Activated CD4-positive, alpha-beta T cell treated with anti-CD3 and anti-CD28 coated beads, Interleukin-2, amount 50 U/mL, for 1 hour (primary cell): ENCODE measurements around the gene STRA6.

Source experiments
- DNase-seq: peaks from one replicate; pipeline ENCODE4 v3.0.0-alpha.2; 2020

Gene STRA6

GRCh38 chr15:74130849-74131627 is 71.5 kb downstream of the STRA6 start:
- no peak for DNase-seq

GRCh38 chr15:74130155-74130848 is 72.3 kb downstream of the STRA6 start, which contains the start of gene ISLR2:
Gene ISLR2, plus strand, starts transcription at chr15:74130586. Its CDS starts 2,169 bp downstream, at chr15:74132755.
- DNase-seq, result no peak

GRCh38 chr15:74129586-74130154 is 72.9 kb downstream of the STRA6 start:
- no peak for DNase-seq
